NCI-H1417 treated with DMSO at 0.1 percent for 48 hours (cell line): ENCODE measurements around the gene ALKBH8.
"Not testable (repeated sequence)": the region's sequence is repeated elsewhere in the genome, so short reads cannot be mapped to it uniquely, and the experiment has no call there.

Experiments used
- DNase-seq: peaks from one replicate; lab custom pipeline; 2025; lab: John Stamatoyannopoulos, UW

The ALKBH8 gene

DNA sequence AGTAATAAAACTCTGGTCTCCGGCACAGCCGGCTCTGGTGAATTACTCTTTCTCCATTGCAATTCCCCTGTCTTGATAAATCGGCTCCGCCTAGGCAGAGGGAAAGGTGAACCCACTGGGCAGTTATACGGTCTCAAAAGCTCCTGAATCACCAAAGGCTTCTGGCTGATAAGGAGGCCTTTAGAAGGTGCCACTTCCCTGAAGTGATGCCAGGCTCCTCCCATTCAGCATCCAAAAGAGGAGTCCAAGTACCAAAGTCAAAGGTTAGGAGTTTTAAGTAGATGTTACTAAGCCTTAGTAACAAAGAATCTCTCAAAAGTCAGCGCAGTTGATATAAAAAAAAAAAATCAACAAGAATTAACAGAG lies 11.8 kb upstream of the ALKBH8 start:
- DNase-seq, result no peak

DNA sequence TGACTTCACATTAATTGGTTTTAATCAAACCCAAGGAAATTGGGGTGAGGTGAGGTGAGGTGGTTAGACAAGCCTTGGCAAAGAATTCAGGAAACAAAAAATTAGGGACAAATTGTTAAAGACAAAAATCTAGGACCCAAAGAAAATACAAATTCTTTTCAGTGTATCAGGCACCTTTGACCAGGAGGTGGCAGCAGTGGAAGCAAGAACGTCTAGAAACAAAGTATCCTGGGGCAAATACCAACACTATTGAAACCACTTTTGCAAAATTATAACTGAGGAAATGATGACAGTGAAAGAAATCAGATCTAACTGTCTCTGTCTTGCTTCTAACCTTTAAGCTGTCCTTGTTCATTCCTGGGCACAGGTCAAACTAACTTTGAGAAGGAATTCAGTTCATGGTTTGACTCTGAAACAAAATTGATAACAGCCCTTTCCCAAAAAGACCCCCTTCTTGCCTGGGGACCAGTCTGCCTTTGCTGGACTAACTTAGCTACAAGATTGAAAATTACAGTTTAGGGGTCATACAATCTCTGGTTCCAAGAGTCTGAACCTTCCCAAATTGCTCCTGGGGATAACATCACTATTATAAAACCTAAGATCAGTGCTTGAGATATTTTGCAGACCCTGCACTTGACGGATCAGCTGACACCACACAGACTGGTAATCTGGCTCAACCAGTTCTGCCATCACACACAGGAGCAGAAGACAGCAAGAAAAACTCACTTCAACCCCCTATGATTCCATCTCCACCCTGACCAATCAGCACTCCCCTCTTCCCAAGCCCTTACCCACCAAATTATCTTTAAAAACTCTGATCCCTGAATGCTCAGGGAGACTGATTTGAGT lies 11.2 kb upstream of the ALKBH8 start:
- not testable (repeated sequence) for DNase-seq

DNA sequence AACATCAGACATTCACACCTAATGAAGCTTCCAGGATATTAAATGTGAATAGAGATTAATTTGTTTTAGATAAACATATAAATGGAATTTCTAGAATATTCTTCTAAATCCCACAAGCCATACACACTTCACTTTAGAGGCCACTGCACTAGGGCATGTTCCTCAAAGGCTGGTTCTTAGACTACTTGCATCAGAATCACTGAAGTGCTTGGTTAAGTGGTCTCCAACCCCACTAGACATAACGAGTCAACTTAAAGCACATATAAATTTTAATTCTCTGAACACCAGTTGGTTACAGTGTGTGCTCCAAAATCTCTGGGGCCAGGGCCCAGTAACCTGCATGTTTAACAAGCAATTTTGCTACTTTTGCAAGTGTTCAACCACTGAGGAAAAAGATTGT lies 7.9 kb upstream of the ALKBH8 start:
- no peak for DNase-seq

DNA sequence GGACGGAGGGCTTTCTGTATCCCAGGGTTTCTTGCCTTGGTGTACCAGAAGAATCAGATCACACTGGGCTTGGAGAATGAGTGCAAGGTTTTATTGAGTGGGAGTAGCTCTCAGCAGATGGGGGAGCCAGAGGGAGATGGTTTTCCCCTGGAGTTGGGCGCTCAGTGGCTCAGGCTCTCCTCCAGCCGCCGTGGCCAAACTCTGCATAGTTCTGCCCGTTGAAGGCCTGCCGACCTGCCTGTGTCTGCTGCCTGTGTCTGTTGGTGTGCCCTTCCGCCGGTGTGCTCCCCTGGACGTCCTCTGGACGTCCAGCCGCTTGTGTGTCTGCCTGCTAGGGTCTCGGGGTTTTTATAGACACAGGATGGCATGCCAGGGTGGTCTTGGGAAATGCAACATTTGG lies 4.5 kb upstream of the ALKBH8 start:
- DNase-seq, result no peak

DNA sequence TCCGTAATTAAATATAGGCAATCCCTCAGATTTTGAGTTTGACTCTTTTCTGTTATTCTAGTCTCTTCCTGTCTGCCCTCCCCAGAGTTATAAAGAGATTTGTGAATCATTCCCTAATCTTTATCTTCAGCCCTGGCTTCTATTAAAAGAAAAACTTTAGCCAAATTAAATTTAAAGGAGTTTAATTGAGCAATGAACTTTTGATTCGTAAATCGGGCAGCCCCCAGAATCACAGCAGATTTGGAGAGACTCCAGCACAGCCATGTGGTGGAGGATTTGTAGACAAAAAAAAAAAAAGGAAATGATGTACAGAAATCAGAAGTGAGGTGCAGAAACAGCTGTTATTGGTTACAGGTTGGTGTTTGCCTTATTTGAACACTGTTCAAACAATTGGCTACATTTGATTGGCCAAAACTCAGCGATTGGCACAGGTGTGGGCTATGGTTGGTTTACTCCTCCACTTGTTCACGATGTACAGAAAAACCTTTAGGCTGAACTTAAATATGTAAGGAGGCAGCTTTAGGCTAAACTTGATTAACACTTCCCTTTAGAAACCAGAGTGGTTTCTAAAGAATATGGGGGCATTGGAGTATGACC lies 2.3 kb upstream of the ALKBH8 start:
- DNase-seq, result no peak

DNA sequence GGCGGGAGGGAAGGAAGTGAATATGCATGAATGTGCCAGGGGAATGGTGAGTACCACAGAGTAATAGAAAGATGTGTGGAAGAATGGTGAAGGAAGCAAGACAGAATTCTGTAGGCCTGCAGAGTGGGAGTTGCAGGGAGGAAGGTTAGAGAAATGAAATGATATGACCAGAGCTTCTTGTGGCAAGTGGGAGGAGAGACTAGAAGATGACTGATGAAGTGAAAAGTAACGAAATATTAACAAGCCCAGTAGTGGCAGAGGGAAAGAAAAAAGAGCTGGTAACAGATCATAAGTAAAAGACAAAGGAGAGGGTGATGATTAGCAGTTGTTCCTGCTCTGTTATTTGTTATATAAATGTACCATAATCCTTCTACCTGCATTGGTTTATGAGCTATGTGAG lies 1.0 kb upstream of the ALKBH8 start:
- no peak for DNase-seq

DNA sequence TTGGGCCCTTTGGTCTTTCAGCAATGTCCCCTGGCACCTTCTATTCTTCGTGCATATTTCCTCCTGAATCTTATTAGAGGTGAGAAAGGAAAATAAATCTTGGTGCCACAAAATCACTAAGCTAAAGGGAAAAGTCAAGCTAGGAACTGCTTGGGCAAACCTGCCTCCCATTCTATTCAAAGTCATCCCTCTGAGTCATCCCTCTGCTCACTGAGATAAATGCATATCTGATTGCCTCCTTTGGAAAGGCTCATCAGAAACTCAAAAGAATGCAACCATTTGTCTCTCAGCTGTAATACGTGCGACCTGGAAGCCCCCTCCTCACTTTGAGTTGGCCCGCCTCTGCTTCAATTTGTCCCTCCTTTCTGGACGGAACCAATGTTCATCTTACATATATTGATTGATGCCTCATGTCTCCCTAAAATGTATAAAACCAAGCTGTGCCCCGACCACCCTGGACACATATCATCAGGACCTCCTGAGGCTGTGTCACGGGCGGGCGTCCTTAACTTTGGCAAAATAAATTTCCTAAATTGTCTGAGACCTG lies 493 bp upstream of the ALKBH8 start:
- not testable (repeated sequence) for DNase-seq

DNA sequence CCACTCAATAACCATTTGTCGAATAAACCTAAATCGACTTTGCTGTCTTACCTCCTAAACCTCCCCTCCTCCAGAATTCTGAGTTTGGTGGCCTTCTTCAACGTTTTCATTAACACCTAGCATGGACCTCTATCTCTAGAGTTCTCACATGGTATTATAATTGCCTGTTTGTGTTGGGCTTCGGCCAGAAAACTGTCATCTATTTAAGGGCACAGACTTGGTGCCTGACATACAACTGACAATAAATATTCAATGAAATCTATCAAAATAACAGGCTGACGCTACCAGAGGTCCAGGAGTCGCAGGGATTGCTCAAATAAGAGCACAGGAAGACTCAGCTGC lies 687 bp downstream of the ALKBH8 start:
- DNase-seq, result no peak

DNA sequence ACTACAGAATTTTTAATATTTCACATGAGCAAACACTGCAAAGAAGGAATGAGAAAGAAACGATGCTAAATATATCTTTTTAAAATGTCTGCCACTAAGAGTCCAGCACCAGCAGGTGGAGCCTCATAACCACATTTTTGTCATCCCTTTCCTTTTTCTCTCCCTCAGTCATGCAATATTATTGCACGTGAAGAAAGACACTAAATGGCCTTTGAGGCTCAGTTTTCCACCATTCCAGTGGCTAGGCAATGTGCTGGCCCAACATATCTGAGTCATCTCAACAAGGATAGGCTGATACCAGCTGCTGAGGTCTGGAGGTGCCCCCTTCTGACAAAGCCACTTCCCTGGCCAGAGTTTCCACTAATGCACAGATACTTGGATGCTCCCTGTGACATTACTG lies 1.8 kb downstream of the ALKBH8 start:
- DNase-seq, result no peak

DNA sequence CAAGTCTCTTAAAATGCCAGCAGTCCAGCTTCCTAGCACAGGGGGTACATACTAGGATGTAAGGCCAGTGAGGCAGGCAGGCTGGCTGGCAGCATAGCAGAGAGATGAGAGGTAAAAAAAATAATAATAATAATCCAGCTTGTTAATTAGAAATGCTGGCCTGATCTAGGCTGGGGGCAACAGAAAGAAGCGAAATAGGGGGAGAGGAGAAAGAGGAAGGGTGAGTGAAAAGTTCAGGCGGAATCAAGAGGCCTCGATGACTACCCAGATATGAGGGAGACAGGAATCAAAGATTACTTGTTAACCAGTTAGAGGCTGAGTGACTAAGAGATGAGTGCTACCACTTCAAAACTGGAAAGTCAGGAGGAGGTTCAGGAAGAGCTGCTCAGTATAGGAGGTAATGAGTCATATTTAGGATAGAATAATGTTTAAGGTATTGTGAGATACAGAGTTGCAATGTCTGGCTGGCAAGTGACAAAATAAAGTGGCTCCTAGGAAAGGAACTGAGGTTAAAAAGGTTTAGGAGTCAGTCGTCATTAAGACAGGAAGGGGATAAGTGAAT lies 2.8 kb downstream of the ALKBH8 start:
- DNase-seq, result no peak

DNA sequence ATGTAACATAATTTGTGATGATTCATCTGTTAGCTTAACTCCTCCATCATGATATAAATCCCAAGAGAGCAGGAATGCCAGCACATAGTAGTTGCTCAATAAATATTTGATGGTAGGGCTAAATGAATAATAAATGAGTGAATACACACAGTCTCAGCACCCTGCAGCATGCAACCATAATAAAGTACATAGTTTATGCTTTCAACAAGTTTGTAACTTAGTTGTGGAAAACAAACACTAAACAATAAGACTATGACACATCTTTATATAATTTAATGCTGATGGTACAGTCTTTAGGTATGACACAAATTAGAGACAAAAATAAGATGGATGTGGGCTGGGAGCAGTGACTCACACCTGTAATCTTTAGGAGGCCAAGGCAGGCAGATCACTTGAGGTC lies 3.8 kb downstream of the ALKBH8 start:
- no peak for DNase-seq

DNA sequence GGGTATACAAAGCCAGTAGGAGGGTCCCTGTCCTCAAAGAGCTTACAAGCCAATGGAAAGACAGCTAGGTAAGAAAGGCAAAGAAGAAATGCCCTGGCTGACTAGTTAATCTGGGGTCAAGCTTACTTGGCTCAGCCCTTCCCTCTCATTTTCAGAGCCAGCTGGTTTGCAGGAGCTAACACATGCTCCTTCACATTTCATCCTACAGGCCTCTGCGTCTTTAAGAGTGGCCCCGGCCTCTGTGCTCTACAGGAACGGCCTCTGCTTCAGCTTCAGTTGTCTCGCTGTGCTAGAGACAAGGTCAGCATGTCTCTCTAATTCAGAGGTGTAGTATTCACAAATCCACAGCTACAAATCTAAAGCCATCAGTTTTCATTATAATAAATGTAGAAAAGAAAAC lies 15.2 kb downstream of the ALKBH8 start:
- no peak for DNase-seq

DNA sequence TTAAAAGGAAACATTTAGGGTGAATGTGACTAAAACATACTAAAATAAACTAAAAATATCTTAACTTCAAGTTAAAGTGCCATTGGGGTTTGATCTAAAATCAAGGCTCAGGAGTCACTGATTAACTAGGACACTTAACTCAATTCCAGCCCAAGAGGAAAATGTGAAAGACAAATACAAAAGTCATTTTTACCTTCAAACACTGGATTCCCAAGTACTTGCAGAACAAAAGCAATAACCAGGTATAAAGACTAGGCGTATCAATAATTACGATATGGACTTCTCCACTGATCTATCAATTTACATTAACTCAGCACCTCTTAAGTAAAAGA lies 15.6 kb downstream of the ALKBH8 start:
- DNase-seq, result no peak

DNA sequence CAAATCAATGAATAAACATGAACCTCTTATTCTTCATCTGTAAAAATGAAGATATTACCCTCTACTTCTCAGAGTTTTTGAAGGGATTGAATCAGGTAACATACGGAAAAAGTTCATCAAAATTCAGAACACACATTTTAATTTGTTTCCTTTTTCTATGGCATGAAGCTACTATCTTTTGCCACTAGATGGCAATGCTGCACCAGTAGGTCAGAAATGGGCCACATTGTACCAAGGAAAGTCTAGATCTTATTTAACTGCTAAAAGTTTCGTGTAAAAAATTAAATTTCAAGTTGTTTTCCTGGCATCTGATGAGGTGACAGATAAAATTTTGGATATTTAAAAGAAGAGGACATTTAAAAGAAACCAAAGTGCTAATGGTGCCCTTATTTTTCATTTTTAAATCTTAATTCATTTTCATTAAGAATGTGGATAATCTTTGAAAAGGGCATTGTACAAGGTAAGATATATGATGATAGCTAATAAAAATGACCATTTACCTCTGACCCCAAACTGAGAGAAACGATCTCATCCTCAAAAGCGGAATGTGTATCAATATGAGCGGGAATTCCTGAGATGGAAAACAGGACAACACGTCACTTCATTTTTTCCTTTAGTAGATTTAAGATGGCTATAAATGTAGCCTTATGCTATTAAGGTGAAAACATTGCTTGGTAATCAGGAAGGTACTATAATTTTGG lies 16.1 kb downstream of the ALKBH8 start:
- DNase-seq, result no peak

DNA sequence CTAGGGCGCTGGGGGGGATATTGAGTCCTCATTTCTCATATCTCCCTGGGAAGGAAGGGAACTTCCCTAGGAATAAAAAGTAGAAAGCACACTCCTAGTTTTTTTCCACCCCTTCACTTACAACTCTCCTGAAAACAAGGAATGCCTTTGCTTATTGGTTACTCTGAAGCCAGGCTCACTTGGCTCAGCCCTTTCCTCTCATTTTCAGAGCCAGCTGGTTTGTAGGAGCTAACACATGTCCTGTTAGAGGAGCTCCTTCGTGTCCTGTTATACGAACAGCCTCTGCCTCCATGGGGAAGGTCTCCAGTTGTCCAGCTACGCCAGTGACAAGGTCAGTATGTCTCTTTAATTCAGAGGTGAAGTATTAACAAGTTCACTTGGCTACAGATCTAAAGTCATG lies 17.6 kb downstream of the ALKBH8 start:
- DNase-seq, result no peak

DNA sequence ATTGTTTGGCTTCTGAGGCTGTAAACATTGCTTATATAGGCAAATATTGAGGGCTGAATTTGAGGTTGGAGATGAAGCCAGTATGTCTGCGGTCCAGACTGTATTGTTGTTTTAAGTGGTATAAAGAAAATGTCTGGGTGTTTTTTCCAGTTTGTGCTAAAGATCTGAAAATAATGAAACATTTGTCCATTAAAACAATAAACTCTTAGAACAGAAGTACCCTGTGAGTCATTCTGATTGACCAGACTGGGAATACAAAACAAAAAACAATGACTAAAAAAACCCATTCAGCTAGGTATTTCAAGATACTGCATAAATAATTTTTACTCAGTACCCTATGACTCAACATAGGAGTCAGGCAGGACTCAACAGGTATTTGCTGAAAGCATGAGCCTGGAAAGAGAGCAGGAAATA lies 20.4 kb downstream of the ALKBH8 start:
- no peak for DNase-seq

DNA sequence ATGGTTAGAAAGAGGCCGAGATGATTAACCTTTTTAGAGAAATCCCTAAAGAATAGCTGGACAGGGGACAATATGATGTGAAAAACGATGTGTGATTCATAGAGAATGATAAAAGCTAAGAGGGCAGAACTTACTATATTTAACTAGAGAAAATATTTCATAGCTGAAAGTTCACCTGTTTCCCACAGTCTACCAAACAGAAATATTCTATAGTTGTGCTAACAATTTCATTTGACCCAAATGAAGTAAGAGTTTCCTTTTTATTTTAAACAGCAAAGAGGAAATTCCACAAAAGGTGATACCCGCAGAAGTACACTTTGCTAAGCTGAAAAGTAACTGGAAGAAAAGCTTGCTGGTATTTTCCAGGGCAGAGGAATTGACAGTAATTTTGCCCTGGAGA lies 26.7 kb downstream of the ALKBH8 start:
- no peak for DNase-seq

DNA sequence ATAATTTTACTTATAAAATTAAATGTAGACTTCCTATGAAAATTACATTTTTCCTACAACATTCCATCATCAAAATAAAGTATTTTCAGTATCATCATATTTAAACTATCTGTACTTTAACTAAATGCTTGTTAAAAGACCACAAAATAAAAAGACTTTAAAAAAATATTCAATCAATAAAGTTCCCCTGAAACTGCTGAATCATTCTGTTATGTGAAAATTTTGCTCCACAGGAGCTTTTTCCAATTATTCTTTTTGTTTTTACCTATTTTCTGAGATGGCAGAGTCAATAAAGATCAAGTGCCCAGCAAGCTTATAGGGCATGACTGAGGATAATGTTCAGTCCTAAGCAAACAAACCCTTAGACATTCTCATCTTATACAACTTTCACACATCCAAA lies 27.3 kb downstream of the ALKBH8 start:
- DNase-seq, result no peak

DNA sequence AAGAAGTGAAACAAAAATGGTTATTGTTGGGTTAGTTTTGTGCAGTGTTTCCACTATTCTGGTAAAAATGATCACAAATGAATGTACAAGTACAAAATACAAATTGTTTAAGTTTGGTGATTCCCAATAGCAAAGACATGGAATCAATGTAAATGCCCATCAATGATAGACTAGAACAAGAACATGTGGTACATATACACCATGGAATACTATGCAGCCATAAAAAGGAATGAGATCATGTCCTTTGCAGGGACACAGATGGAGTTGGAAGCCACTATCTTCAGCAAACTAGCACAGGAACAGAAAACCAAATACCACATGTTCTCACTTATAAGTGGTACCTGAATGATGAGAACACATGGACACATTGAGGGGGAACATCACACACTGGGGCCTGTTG lies 28.4 kb downstream of the ALKBH8 start:
- DNase-seq, result not testable (repeated sequence)

DNA sequence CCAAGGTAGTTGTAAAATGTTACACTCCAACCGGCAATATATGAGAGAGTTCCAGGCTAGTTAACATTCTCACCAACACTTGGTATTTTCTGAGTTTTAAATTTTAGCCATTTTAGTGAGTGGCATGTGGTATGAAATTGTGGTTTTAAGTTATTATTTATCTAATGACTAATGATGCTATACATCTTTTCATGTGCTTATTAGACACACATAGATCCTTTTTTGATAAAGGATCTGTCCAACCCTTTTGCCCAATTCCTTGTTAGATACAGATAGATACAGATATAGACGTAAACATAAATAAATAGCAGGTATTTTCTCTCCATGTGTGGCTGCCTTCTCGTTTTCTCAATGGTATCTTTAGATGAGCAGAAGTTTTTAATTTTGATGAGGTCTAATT lies 39.3 kb downstream of the ALKBH8 start:
- DNase-seq, result no peak

DNA sequence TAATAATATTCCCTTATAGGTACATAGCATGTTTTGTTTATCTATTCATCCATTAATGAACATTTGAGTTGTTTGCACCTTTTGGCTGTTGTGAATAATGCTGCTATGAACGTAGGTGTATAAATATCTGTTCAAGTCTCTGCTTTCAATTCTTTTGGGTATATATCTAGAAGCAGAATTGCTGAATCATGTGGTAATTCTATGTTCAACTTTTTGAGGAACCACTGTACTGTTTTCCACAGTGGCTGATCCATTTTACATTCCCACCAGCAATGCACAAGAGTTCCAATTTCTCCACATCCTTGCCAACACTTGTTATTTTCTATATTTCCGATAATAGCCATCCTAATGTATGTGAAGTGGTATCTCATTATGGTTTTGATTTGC lies 56.7 kb downstream of the ALKBH8 start:
- DNase-seq, result no peak

DNA sequence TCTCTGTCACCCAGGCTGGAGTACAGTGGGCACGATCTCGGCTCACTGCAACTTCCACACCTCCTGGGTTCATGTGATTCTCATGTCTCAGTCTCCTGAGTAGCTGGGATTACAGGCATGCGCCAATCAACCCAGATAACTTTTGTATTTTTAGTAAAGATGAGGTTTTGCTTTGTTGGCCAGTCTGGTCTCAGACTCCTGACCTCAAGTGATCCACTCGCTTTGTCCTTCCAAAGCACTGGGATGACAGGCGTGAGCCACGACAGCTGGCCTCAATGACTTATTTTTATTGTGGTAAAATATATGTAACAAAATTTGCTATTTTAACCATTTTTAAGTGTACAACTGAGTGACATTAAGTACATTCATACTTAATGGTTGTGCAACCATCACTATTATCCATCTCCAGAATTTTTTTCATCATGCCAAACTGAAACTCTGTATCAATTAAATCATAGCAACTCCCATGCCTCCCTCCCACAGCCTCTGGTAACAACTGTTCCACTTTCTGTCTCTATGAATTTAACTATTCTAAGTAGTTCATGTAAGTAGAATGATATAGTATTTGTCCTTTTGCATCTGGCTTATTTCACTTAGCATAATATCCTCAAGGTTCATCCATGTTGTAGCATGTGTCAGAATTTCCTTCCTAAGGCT lies 57.2 kb downstream of the ALKBH8 start:
- DNase-seq, result no peak
